H1 (cell line): ENCODE data around the gene CENPP. TPM values are rescaled to one million over a fixed set of nuclear protein-coding genes. Genes with fewer than 3 reads are reported as not detected.

Experiments used
- CTCF ChIA-PET: fragments of 300-600 bp; sonication (Branson Sonifier 250); formaldehyde crosslinking; loops from one replicate; lab custom pipeline; 2021; ENCODE audit not compliant: partially characterized antibody; lab: Charles Lee
- POLR2A ChIA-PET: fragments of 300-600 bp; sonication (Branson Sonifier 250); formaldehyde crosslinking; loops from one replicate; lab custom pipeline; 2021; ENCODE audit warnings: inconsistent platforms; ENCODE audit not compliant: partially characterized antibody; lab: Charles Lee
- DNase-seq, 2 experiments: peaks; one replicate each; pipeline versions ENCODE4 v3.0.0 to v3.0.0-alpha.2; 2010 to 2022; ENCODE audit warnings: low spot score in 2 of 2, low read depth in 1 of 2, mixed read lengths in 1 of 2
- FAIRE-seq: peaks from 2 replicates; lab custom pipeline; 2011; peaks lifted over from hg19 to GRCh38; lab: Jason Lieb, UNC
- H2AFZ ChIP-seq: 2 replicates; pipeline ENCODE4 v1.8.1; 2012; ENCODE audit warnings: low read length, inconsistent platforms
- H2AK5ac ChIP-seq: 2 replicates; pipeline ENCODE4 v1.6.1; 2013; ENCODE audit warnings: low read depth, low read length
- H2BK120ac ChIP-seq: replicated peaks from 2 replicates; pipeline ENCODE3; 2013; ENCODE audit warnings: low read depth, low read length, inconsistent platforms
- H2BK12ac ChIP-seq: 2 replicates; pipeline ENCODE4 v1.6.1; 2013; ENCODE audit warnings: low read depth, low read length
- H2BK15ac ChIP-seq: 2 replicates; pipeline ENCODE4 v1.6.1; 2013; ENCODE audit warnings: low read length
- H2BK20ac ChIP-seq: 2 replicates; pipeline ENCODE4 v1.6.1; 2013; ENCODE audit warnings: low read length
- H2BK5ac ChIP-seq: 2 replicates; pipeline ENCODE4 v1.6.1; 2013; ENCODE audit warnings: low read depth, low read length
- H3K14ac ChIP-seq: 2 replicates; pipeline ENCODE4 v1.6.1; 2013; ENCODE audit warnings: inconsistent platforms; ENCODE audit not compliant: insufficient read length
- H3K18ac ChIP-seq: 2 replicates; pipeline ENCODE4 v1.6.1; 2013; ENCODE audit warnings: low read length; ENCODE audit errors: extremely low read depth
- H3K23ac ChIP-seq: 2 replicates; pipeline ENCODE4 v1.6.1; 2013; ENCODE audit warnings: inconsistent platforms; ENCODE audit not compliant: insufficient read length
- H3K23me2 ChIP-seq: 2 replicates; pipeline ENCODE4 v1.6.1; 2013; ENCODE audit warnings: low read depth, low read length
- H3K27ac ChIP-seq: 2 replicates; pipeline ENCODE4 v1.6.1; 2011; ENCODE audit warnings: low read depth, low read length, inconsistent platforms
- H3K27me3 ChIP-seq, 4 experiments: replicated peaks in 1 of 4; 1 replicate in 1 of 4; 2 replicates in 3 of 4; pipeline versions ENCODE4 v1.6.1 to v1.8.1; 2011 to 2013; ENCODE audit warnings: low read length in 3 of 4, mild to moderate bottlenecking in 3 of 4, inconsistent platforms in 2 of 4, mixed read lengths in 2 of 4, moderate library complexity in 1 of 4; ENCODE audit not compliant: control insufficient read depth in 3 of 4, insufficient read depth in 3 of 4; ENCODE audit errors: extremely low read depth in 1 of 4
- H3K36me3 ChIP-seq, 4 experiments: 2 replicates each; pipeline versions ENCODE4 v1.6.1 to v1.8.1; 2011 to 2013; ENCODE audit warnings: mild to moderate bottlenecking in 4 of 4, low read length in 3 of 4, moderate library complexity in 2 of 4, control low read depth in 1 of 4, inconsistent platforms in 1 of 4; ENCODE audit not compliant: insufficient read depth in 4 of 4, control insufficient read depth in 2 of 4
- H3K4ac ChIP-seq: replicated peaks from 2 replicates; pipeline ENCODE3; 2013; ENCODE audit warnings: low read length, low read depth, mixed read lengths, inconsistent platforms; ENCODE audit not compliant: insufficient read length
- H3K4me1 ChIP-seq, 4 experiments: replicated peaks in 1 of 4; 1 replicate in 1 of 4; 2 replicates in 3 of 4; pipeline versions ENCODE4 v1.6.1 to v1.8.1; 2011 to 2013; ENCODE audit warnings: low read length in 3 of 4, inconsistent platforms in 2 of 4, mixed read lengths in 1 of 4; ENCODE audit not compliant: insufficient read depth in 4 of 4, control insufficient read depth in 3 of 4
- H3K4me2 ChIP-seq, 2 experiments: 2 replicates each; pipeline versions ENCODE4 v1.6.1 to v1.8.1; 2011 to 2013; ENCODE audit warnings: low read depth in 2 of 2, low read length in 2 of 2, control low read depth in 1 of 2, inconsistent platforms in 1 of 2, mild to moderate bottlenecking in 1 of 2; ENCODE audit not compliant: insufficient read depth in 1 of 2
- H3K4me3 ChIP-seq, 4 experiments: fragments of 200-600, 300-600 bp in 1 of 4; sonication (generic), shearing (Covaris generic), sonication (Bioruptor Twin) in 1 of 4; 2 replicates each; pipeline versions ENCODE4 v1.5.1 to v1.8.1; 2011 to 2016; ENCODE audit warnings: low read length in 4 of 4, low read depth in 3 of 4, control low read depth in 2 of 4, inconsistent platforms in 2 of 4, mild to moderate bottlenecking in 2 of 4, mixed read lengths in 1 of 4, moderate library complexity in 1 of 4; ENCODE audit not compliant: insufficient read depth in 2 of 4; ENCODE audit errors: extremely low read depth in 1 of 4
- H3K56ac ChIP-seq: replicated peaks from 2 replicates; pipeline ENCODE3; 2013; ENCODE audit warnings: low read depth, mild to moderate bottlenecking, mixed read lengths, low read length, inconsistent platforms; ENCODE audit not compliant: insufficient read length
- H3K79me1 ChIP-seq: 2 replicates; pipeline ENCODE4 v1.6.1; 2013; ENCODE audit warnings: low read depth, low read length, control low read depth
- H3K79me2 ChIP-seq, 2 experiments: 2 replicates each; pipeline versions ENCODE4 v1.6.1 to v1.8.1; 2012 to 2013; ENCODE audit warnings: low read length in 2 of 2, mild to moderate bottlenecking in 2 of 2, inconsistent platforms in 1 of 2; ENCODE audit not compliant: insufficient read depth in 2 of 2, control insufficient read depth in 1 of 2
- H3K9ac ChIP-seq, 4 experiments: replicated peaks in 1 of 4; 1 replicate in 1 of 4; 2 replicates in 3 of 4; pipeline versions ENCODE4 v1.6.1 to v1.8.1; 2011 to 2013; ENCODE audit warnings: low read depth in 3 of 4, low read length in 3 of 4, control low read depth in 2 of 4, mild to moderate bottlenecking in 2 of 4, moderate library complexity in 2 of 4, inconsistent platforms in 1 of 4; ENCODE audit errors: extremely low read depth in 1 of 4
- H3K9me3 ChIP-seq, 2 experiments: 2 replicates each; pipeline versions ENCODE4 v1.6.1 to v1.8.1; 2012 to 2013; ENCODE audit warnings: mild to moderate bottlenecking in 2 of 2, moderate library complexity in 2 of 2, control low read depth in 1 of 2, inconsistent platforms in 1 of 2, low read depth in 1 of 2, low read length in 1 of 2, mixed read lengths in 1 of 2; ENCODE audit not compliant: insufficient read depth in 2 of 2
- H4K20me1 ChIP-seq, 2 experiments: replicated peaks in 1 of 2; 2 replicates each; pipeline versions ENCODE3 to v1.8.1; 2011 to 2013; ENCODE audit warnings: inconsistent platforms in 2 of 2, low read length in 2 of 2, mild to moderate bottlenecking in 1 of 2; ENCODE audit not compliant: insufficient read depth in 2 of 2, control insufficient read depth in 1 of 2
- H4K5ac ChIP-seq: 2 replicates; pipeline ENCODE4 v1.6.1; 2013; ENCODE audit warnings: low read length, low read depth, mixed read lengths, inconsistent platforms; ENCODE audit not compliant: insufficient read length
- H4K8ac ChIP-seq: 2 replicates; pipeline ENCODE4 v1.8.0; 2013; ENCODE audit warnings: mild to moderate bottlenecking, moderate library complexity, low read length, inconsistent platforms; ENCODE audit not compliant: insufficient read depth; ENCODE audit errors: extremely low read depth
- H4K91ac ChIP-seq: replicated peaks from 2 replicates; pipeline ENCODE3; 2013; ENCODE audit warnings: low read length, mixed read lengths, inconsistent platforms; ENCODE audit not compliant: insufficient read length
- CHD2 ChIP-seq: IDR thresholded peaks from 2 replicates; pipeline ENCODE4 v1.6.1; 2012; ENCODE audit warnings: low read length, improper control_type of control experiment
- JUND ChIP-seq: IDR thresholded peaks from 2 replicates; pipeline ENCODE4 v1.6.1; 2011; ENCODE audit warnings: mild to moderate bottlenecking, improper control_type of control experiment, low read length
- KDM1A ChIP-seq: fragments of 200-600, 300-600 bp; sonication (generic); IDR thresholded peaks from 2 replicates; pipeline ENCODE4 v1.7.1; 2016; ENCODE audit warnings: mild to moderate bottlenecking, low read length, borderline replicate concordance
- MAX ChIP-seq: IDR thresholded peaks from 2 replicates; pipeline ENCODE4 v1.6.1; 2012; ENCODE audit warnings: inconsistent platforms
- RBBP5 ChIP-seq: IDR thresholded peaks from 2 replicates; pipeline ENCODE4 v1.7.1; 2012; ENCODE audit warnings: low read depth, mild to moderate bottlenecking, inconsistent platforms, low read length, moderate library complexity, borderline replicate concordance
- SAP30 ChIP-seq: fragments of 300-600 bp; sonication (generic); IDR thresholded peaks from 2 replicates; pipeline ENCODE4 v1.7.1; 2012; ENCODE audit warnings: low read length, moderate library complexity, mild to moderate bottlenecking, inconsistent platforms; ENCODE audit not compliant: insufficient read depth, insufficient replicate concordance
- SP2 ChIP-seq: IDR thresholded peaks from 2 replicates; pipeline ENCODE4 v1.6.1; 2012; ENCODE audit warnings: mild to moderate bottlenecking, low read length, inconsistent platforms
- SP4 ChIP-seq: IDR thresholded peaks from 2 replicates; pipeline ENCODE4 v1.6.1; 2012; ENCODE audit warnings: low read length, inconsistent platforms
- SRF ChIP-seq: IDR thresholded peaks from 2 replicates; pipeline ENCODE4 v1.6.1; 2011; ENCODE audit warnings: mild to moderate bottlenecking, low read depth, low read length, moderate library complexity
- TCF12 ChIP-seq: IDR thresholded peaks from 2 replicates; pipeline ENCODE4 v1.6.1; 2011; ENCODE audit warnings: low read depth, mild to moderate bottlenecking, low read length
- TEAD4 ChIP-seq: IDR thresholded peaks from 2 replicates; pipeline ENCODE4 v1.6.1; 2012; ENCODE audit warnings: low read depth, low read length, inconsistent platforms, mixed read lengths
- WGBS, 2 experiments: shearing (Covaris generic) in 1 of 2; methylation state at CpG; one replicate each; pipeline versions ENCODE4 v1.1.6 to v1.1.7; 2013 to 2015; ENCODE audit warnings: low lambda C conversion rate in 2 of 2, mixed read lengths in 2 of 2, inconsistent platforms in 1 of 2, low coverage in 1 of 2, missing lambda C conversion rate in 1 of 2; ENCODE audit not compliant: insufficient replicate concordance in 2 of 2, insufficient coverage in 1 of 2, insufficient read length in 1 of 2; ENCODE audit errors: extremely low coverage in 1 of 2, missing lambda C conversion rate in 1 of 2; 5-methylcytosine and 5-hydroxymethylcytosine counted together
- polyA plus RNA-seq, 7 experiments: library from polyadenylated mRNA; depleted of rRNA in 3 of 7; stranded (reverse) in 5 of 7; unstranded in 2 of 7; fragments of >200 nt in 5 of 7; fragments of 200-250 nt in 2 of 7; gene quantifications; 1 replicate in 5 of 7; 2 replicates in 1 of 7; 4 replicates in 1 of 7; pipeline versions ENCODE4 v1.2.1 to v1.2.3, GENCODE V29; 2011 to 2013; ENCODE audit warnings: missing spikeins in 2 of 7, mixed read lengths in 2 of 7
- total RNA-seq: library from RNA; stranded (reverse); fragmentation: NEBNext Ultra II Directional; extraction: Animal tissue kit (Norgen Biotek cat#: 25700); gene quantifications from 2 replicates; pipeline ENCODE4 v1.2.1, GENCODE V29; 2021
- TF ChIP-seq, protein P1 (sequence below): IDR thresholded peaks from 2 replicates; pipeline ENCODE4 v1.6.1; 2012; ENCODE audit warnings: low read length, inconsistent platforms

The CENPP gene
- total and polyA plus RNA-seq, 2 of the 8 experiments (the other 6 are each of a cell fraction or from before 2014, with no cell fraction given) = 2.7 to 10.8 TPM

DNA sequence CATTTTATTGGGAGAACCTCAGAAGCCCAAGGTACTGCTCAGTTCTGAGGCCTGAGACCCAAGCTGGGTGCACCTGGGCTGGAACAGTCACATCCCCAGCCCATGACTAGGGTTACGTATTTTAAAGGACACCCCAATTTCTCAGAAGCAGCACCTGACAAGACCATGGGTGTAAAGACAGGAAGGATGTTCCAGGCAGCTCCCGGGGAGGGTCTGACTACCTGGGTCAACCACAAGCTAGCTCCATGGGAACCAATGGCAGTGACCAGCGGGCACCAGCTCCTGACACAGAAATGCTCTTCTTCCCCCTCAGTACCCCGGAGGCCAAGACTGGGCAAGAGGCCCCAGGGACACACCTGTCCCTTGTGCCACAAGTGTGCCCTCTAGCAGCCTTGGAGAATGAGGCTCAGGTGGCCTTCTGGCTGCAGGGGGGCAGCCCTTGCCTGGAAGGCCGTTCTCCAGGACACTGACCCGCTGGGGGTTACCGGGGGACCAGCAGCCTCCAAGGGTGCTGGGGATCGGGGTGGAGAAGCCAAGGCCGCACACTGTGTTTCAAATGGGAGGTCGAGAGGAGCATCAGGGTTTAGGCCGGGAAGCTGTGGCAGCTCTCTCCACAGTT, 291.6 kb downstream of the CENPP start:
- H3K9me3 ChIP-seq = no peaks in the 10 kb centered on the region
- FAIRE-seq = no peak
- H3K9ac ChIP-seq = no peak overlapping the region
- H3K79me1 ChIP-seq = no peaks in the 10 kb centered on the region
- H3K18ac ChIP-seq = no peak overlapping the region
- H2BK20ac ChIP-seq = no peak overlapping the region
- H3K4me2 ChIP-seq = no peak overlapping the region
- peaks cover 0 to 2% of the 10 kb centered on the region in 2 experiments for H4K20me1 ChIP-seq
- H2AK5ac ChIP-seq = no peak overlapping the region
- H3K79me2 ChIP-seq = no peaks in the 10 kb centered on the region
- DNase-seq = no peak
- no peak overlapping the region for H2BK120ac ChIP-seq
- H3K4me1 ChIP-seq = no peaks in the 10 kb centered on the region
- ChIA-PET CTCF (interaction anchor here (1.1 to 2.4 kb wide), 3 partner anchors 9 to 114 kb away, joined by 4 to 12 read pairs (median 4); no protein-coding TSS in a partner anchor), POLR2A (interaction anchor here (1.4 to 1.7 kb wide), 3 partner anchors 15 to 363 kb away, joined by 4 read pairs; partner anchors contain the start of genes CENPP and NOL8)
- H4K5ac ChIP-seq = no peak overlapping the region
- 85% methylated on average over 10 of the region's 11 CpGs; no CpG with 5 or more reads in 1 of the 2 experiments for WGBS, 2 experiments
- no peak overlapping the region for H3K4ac ChIP-seq
- H3K23me2 ChIP-seq = no peaks in the 10 kb centered on the region
- H2AFZ ChIP-seq = no peak overlapping the region
- no peak overlapping the region for H4K91ac ChIP-seq
- no peak overlapping the region for H3K56ac ChIP-seq
- no peak overlapping the region for H3K4me3 ChIP-seq
- H2BK5ac ChIP-seq = no peak overlapping the region
- TF ChIP-seq RBBP5 = no peak
- no peak for TF ChIP-seq MAX
- no peak for TF ChIP-seq TCF12
- TF ChIP-seq CHD2 = no peak
- TF ChIP-seq, protein P1, sequence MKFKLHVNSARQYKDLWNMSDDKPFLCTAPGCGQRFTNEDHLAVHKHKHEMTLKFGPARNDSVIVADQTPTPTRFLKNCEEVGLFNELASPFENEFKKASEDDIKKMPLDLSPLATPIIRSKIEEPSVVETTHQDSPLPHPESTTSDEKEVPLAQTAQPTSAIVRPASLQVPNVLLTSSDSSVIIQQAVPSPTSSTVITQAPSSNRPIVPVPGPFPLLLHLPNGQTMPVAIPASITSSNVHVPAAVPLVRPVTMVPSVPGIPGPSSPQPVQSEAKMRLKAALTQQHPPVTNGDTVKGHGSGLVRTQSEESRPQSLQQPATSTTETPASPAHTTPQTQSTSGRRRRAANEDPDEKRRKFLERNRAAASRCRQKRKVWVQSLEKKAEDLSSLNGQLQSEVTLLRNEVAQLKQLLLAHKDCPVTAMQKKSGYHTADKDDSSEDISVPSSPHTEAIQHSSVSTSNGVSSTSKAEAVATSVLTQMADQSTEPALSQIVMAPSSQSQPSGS = no peak
- no peak for TF ChIP-seq SRF
- no peak for TF ChIP-seq SP2
- TF ChIP-seq TEAD4 = no peak
- TF ChIP-seq KDM1A = no peak
- no peak for TF ChIP-seq SAP30
- TF ChIP-seq SP4 = no peak
- TF ChIP-seq JUND = no peak
- no peak overlapping the region for H2BK12ac ChIP-seq
- H2BK15ac ChIP-seq = no peak overlapping the region
- H3K27ac ChIP-seq = no peak overlapping the region
- no peaks in the 10 kb centered on the region for H3K27me3 ChIP-seq
- peaks cover 4 to 19% (median 9%) of the 10 kb centered on the region in 4 experiments; a peak in 6 of 8 replicates for H3K36me3 ChIP-seq
- H3K23ac ChIP-seq = no peak overlapping the region
- no peak overlapping the region for H3K14ac ChIP-seq
- H4K8ac ChIP-seq = no peak overlapping the region
